GM19372 (cell line): Measurements from ENCODE around the gene GYS2.

Experiments used
- ATAC-seq: cut with Tn5 transposase; IDR thresholded peaks from one replicate; pipeline ENCODE4 v1.9.1; 2021; ENCODE audit warnings: mild to moderate bottlenecking, low read depth, moderate library complexity; ENCODE audit not compliant: unreplicated experiment

Gene GYS2

DNA sequence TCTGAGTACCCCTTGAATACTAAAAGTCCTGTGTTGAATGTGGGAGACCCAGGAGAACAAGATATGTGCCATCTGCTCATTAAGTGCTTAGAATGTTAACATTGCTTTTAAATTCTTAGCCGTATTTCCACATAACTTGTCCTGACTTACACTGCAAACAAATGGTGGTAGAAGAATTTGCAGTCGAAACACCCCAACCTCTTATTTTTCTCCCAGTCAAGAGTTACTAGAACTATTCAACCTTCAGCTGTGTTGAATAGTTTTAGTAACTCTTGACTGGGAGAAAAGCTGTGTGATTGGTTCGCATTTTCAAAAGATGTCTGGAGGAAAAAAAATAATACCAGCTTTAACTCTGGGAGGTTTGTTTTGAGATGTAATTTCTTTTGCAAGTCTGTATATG is 86.2 kb downstream of the GYS2 start:
- ATAC-seq: no peak

DNA sequence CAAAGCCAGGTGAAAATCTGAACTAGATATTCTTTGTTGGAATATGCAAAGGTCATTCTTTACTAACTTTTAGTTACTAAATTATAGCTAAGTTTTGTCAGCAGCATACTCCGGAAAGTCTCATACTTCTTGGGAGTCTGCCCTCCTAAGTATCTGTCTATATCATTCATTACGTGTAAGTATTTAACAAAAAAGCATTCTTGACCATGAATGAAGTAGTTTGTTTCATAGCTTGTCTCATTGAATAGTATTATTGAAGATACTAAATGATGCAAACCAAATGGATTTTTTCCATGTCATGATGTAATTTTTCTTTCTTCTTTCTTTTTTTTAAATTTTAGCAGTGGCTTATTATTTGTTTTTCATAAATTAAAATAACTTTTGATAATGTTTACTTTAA is 88.4 kb downstream of the GYS2 start:
- ATAC-seq: no peak

DNA sequence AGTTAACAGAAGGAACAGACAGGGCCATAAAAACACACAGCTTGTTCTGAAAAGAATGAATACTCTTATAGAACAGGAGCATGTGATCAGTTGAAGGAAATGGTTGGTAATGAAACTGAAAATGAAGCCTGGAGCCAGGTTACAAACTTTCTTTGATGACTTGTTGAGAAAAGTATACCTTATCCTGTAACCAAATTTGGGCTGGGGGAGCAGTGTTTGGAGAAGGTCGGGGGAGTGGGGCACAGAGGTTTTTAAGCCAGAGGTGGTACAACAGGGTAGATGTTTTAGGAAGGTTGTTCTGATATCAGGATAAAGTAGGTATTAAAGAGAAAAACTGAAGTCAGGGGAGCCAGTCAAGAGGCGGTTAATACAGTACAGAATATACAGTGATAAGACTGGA is 94.9 kb downstream of the GYS2 start:
- ATAC-seq: peak; percentile 97

DNA sequence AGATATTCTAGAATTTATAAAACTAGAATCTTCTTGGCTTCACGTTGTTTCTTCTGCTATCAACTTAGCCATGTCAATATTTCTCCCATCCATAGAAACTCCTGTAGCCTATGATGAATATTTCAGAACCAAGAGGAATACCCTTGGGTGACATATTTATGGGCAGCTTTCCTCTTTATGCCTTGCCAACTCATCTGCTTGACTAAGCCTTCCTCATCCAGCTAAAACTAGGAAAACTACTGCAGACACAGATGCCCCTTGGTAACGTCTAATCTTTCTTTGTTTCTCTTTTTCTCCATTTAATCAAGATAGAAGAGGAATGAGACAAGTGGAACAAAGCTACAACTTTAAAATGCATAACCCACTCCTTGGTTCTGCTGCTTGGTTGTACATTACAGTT is 96.8 kb downstream of the GYS2 start:
- ATAC-seq: no peak

DNA sequence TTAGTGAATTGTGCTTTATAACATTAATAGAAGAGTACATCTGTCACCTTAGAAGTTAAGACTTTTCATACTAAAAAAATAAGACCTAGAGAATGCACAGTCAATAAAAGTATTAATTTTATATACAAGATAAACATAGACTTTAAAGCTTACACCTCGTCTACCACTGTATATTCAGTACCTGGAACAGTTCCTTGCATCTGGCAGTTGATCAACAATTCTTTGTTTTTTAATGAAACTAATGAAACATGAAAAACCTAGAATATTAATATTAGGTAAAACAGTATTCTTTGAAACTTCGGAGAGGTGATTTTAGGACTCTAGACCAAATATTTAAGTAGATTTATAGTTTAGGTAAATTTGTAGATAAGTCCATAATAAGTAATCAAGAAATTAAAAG is 98.8 kb downstream of the GYS2 start:
- no peak for ATAC-seq

DNA sequence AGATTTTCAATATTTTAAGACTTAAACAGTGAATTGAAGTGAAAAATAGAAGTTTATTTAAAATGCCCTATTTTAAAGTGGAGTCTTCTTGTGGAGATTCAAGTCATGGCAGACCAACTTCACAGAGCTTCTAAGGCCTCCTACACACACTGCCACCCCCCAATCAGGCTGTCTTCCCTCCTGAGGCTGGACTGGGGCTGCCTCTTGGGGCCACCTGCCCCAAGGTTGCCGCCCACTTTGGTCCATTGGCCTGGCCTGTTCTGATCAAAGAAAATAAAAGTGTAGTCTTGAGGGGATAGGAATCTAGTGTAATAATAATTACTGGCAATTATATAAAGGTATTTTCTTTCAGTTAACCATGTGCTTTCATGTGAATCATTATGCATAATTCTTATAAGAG is 101.8 kb downstream of the GYS2 start:
- ATAC-seq: no peak

DNA sequence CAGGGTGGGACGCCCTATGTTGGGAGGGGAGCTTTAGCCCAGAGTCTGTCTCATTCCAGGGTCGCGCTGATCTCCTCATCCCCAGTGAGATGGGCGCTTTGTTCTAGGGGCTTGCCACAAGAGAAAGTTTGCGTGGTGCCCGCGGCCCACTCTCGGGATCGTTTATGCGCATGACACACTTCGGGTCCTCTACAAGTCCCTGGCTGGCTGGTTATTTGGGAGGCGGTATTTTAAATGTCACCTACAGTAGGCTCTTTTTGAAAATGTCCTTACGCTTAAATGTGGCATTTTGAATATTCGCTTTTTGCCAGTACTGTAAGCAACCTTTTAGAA is 102.5 kb downstream of the GYS2 start:
- no peak for ATAC-seq

DNA sequence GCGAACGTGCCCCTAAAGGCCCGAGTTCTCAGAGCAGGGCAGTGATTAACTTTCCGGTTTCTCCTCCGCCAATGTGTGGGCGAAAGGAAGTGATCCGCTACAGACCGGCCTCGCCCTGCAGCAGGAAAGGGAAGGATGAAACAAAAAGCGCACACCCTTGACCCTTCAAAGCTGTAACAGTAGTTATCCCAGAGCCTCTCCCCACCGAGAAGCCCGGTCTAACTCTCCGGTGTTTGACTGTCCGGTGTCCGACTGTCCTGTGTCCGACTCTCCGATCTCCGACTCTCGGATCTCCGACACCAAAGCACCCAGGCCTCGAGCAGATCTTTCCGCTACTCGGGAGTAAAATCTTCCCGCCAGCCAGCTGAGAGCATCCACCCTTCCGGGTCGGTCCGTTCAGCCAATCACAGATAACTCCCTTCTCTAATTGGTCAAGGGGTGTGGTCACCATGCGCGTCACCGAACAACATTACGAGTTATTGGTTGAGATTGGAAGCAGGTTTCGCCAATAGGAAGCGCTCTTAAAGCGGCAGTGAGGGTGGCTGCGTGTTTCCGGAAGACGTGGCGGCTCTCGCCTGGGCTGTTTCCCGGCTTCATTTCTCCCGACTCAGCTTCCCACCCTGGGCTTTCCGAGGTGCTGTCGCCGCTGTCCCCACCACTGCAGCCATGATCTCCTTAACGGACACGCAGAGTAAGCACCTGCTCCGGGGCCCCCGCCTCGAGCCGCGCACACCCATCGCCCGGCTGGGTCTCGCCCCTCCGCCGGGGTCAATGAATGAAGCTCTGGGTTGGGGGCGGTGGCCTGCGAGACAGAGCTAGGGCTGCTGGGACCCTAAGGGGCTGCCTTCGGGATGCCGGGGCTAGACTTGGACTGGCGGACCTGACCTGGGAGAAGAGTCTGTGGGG is 103.1 kb downstream of the GYS2 start, which contains the start of the genes GOLT1B and RECQL:
Gene GOLT1B, plus strand, starts transcription at position 532 of the 906 bp plus-strand sequence. Its CDS starts 135 bp downstream, at position 667.
Gene RECQL, minus strand, starts transcription at position 378 of the 906 bp plus-strand sequence. CDS start 2,065 bp downstream, outside the sequence.
- peak; percentile 98 for ATAC-seq

DNA sequence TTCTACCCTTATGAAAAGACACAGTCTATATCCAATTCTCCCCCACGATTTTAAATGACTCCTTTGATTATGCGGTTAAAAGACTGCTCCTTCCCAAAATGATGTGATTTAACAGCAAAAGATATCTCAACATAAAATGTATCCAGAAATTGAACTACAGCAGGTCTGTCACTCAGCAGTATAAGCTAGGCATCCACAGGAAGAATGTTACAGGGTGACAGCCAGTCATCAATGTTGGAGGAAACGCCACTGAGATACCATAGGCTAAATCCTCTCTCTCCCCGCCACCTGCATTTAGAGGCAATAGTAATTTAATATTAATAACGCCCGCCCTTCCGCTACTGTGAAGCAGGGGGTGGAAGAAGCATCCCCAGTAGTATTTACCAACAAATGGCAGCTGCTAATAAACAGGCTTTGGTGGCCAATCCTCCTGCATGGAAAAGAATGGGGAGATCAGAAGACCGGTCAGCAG is 103.8 kb downstream of the GYS2 start:
- ATAC-seq: no peak

DNA sequence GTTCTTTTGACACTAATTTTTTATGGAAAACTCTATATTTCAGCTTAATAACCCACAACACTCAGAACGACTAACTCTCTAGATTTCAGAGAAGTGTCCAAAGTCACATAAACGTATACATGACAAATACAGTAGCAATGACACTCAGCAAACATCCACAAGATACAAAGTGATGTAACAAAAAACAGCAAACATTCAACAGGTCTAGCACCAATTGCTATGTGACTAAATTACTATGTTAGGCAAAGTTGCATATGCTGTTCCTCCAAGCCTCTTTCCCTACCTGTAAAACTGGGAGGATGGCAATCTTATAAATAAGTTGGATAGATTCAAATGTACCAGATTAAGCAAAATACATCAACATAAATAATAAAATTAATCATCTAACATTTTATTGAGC is 104.9 kb downstream of the GYS2 start:
- no peak for ATAC-seq
